ENCODE results near the gene FAM3C. TPM values are rescaled to one million over a fixed set of nuclear protein-coding genes. Genes with fewer than 3 reads are reported as not detected.

The FAM3C gene
- total RNA-seq, 1 experiment from 2014 or later, result 322 TPM

GRCh38 chr7:121339082-121339481 is 57.0 kb downstream of the FAM3C start:
- BruUV-seq (replicated peaks), result TSS peak; percentile 1
- H3K79me2 ChIP-seq (ENCODE audit: insufficient read depth, low read length), result peaks cover 60% of the 10 kb centered on the region
- H3K4me3 ChIP-seq (replicated peaks in 1 of 2; ENCODE audit: low read depth in 1 of 2, low read length in 2 of 2), result no peak overlapping the region
- POLR2A ChIA-PET, result no interaction called here
- RAD21 ChIA-PET (ENCODE audit: low non-redundant PET in 1 of 2, low total read pairs in 2 of 2, uncharacterized antibody in 2 of 2, unreplicated experiment in 2 of 2), result no interaction called here
- no peaks in the 10 kb centered on the region for H4K20me1 ChIP-seq (ENCODE audit: insufficient read depth)
- CTCF ChIA-PET, result no interaction called here
- 0 out of 2 replicates have a peak overlapping the region, but pooled peaks have one; percentile 19 for H3K27ac ChIP-seq (ENCODE audit: low read depth, low read length)
- ATAC-seq (no peak), DNase-seq (ENCODE audit: low read depth, low spot score) (no peak)
- intact Hi-C loops (cut with micrococcal nuclease), result loop anchor here (5.0 to 10.0 kb wide), 2 partner anchors 354 to 387 kb away; partner anchors contain the start of genes CPED1 and ING3
- H2AFZ ChIP-seq (ENCODE audit: low read depth, low read length, poor library complexity, severe bottlenecking), result no peak overlapping the region
- peaks cover 25 to 66% of the 10 kb centered on the region in 2 experiments; a peak in 3 of 4 replicates for H3K4me1 ChIP-seq (ENCODE audit: control insufficient read depth in 1 of 2, insufficient read depth in 2 of 2, low read length in 2 of 2)
- H3K27me3 ChIP-seq (ENCODE audit: insufficient read depth, low read length), result no peaks in the 10 kb centered on the region
- H3K4me2 ChIP-seq (ENCODE audit: low read length), result no peak overlapping the region
- H3K9me3 ChIP-seq (ENCODE audit: control insufficient read depth in 1 of 2, insufficient read depth in 1 of 2, low read depth in 1 of 2, low read length in 2 of 2), result no peaks in the 10 kb centered on the region
- H3K9ac ChIP-seq (ENCODE audit: low read length), result no peak overlapping the region
- peaks cover 26 to 39% of the 10 kb centered on the region in 2 experiments for H3K36me3 ChIP-seq (ENCODE audit: control insufficient read depth in 1 of 2, insufficient read depth in 2 of 2, low read length in 2 of 2)
- peak; percentile 55 for TF ChIP-seq MAX (IDR thresholded peaks at IDR 0.05)
- TF ChIP-seq POLR2AphosphoS5 (IDR thresholded peaks at IDR 0.05; ENCODE audit: low read depth, low read length), result peak; percentile 29; the same call in 1 of the 2 replicates
- 0 out of 2 replicates have a peak, but pooled peaks have one; percentile 31 for TF ChIP-seq CBX3 (IDR thresholded peaks at IDR 0.05; ENCODE audit: low read depth)
- no peak; the same call in 1 of the 2 replicates for TF ChIP-seq SIN3A (IDR thresholded peaks at IDR 0.05; ENCODE audit: low read depth)
- TF ChIP-seq YY1 (IDR thresholded peaks at IDR 0.05; ENCODE audit: extremely low read depth, insufficient replicate concordance, low read depth, low read length), result no peak
- peak; percentile 15; the same call in 1 of the 2 replicates for TF ChIP-seq FOSL1 (IDR thresholded peaks at IDR 0.05; ENCODE audit: low read depth)
- no peaks in the 10 kb centered on the region for H3K9me2 ChIP-seq (ENCODE audit: insufficient read depth)

GRCh38 chr7:121337398-121337797 is 58.7 kb downstream of the FAM3C start:
- no peak overlapping the region for H3K9ac ChIP-seq (ENCODE audit: low read length)
- H3K27me3 ChIP-seq (ENCODE audit: insufficient read depth, low read length), result no peaks in the 10 kb centered on the region
- H3K9me3 ChIP-seq (ENCODE audit: control insufficient read depth in 1 of 2, insufficient read depth in 1 of 2, low read depth in 1 of 2, low read length in 2 of 2), result no peaks in the 10 kb centered on the region
- no TSS peak for BruUV-seq (replicated peaks)
- no peaks in the 10 kb centered on the region for H3K9me2 ChIP-seq (ENCODE audit: insufficient read depth)
- peaks cover 77% of the 10 kb centered on the region for H3K79me2 ChIP-seq (ENCODE audit: insufficient read depth, low read length)
- TF ChIP-seq CBX3 (IDR thresholded peaks at IDR 0.05; ENCODE audit: low read depth) (0 out of 2 replicates have a peak, but pooled peaks have one; percentile 15), RAD21 (IDR thresholded peaks at IDR 0.05; ENCODE audit: low read depth) (peak; percentile 41), POLR2AphosphoS5 (IDR thresholded peaks at IDR 0.05; ENCODE audit: low read depth, low read length) (peak; percentile 25; the same call in 1 of the 2 replicates), SP1 (IDR thresholded peaks at IDR 0.05; ENCODE audit: low read depth) (no peak), REST (IDR thresholded peaks at IDR 0.05; ENCODE audit: low read depth) (no peak), ZNF274 (IDR thresholded peaks at IDR 0.05; ENCODE audit: low read depth, low read length) (no peak), CTCF (IDR thresholded peaks at IDR 0.05 in 2 of 3, conservative IDR thresholded peaks at IDR 0.05 in 1 of 3; ENCODE audit: borderline replicate concordance in 1 of 3, insufficient read depth in 1 of 3, low read depth in 2 of 3, low read length in 2 of 3) (no peak), EZH2phosphoT487 (IDR thresholded peaks at IDR 0.05; ENCODE audit: borderline replicate concordance) (no peak)
- DNase-seq (ENCODE audit: low read depth, low spot score) (no peak), ATAC-seq (no peak)
- no peak overlapping the region for H2AFZ ChIP-seq (ENCODE audit: low read depth, low read length, poor library complexity, severe bottlenecking)
- H3K4me1 ChIP-seq (ENCODE audit: control insufficient read depth in 1 of 2, insufficient read depth in 2 of 2, low read length in 2 of 2), result peaks cover 19 to 63% of the 10 kb centered on the region in 2 experiments; a peak in 3 of 4 replicates
- ChIA-PET RAD21 (ENCODE audit: low non-redundant PET in 1 of 2, low total read pairs in 2 of 2, uncharacterized antibody in 2 of 2, unreplicated experiment in 2 of 2) (no interaction called here), POLR2A (no interaction called here), CTCF (interaction anchor here (1.0 kb wide), 1 partner anchor 30 kb away, joined by 3 read pairs; no protein-coding TSS in a partner anchor)
- H3K4me2 ChIP-seq (ENCODE audit: low read length), result no peak overlapping the region
- H4K20me1 ChIP-seq (ENCODE audit: insufficient read depth), result no peaks in the 10 kb centered on the region
- peak overlapping the region; percentile 0; the same call in 1 of the 2 replicates for H3K27ac ChIP-seq (ENCODE audit: low read depth, low read length)
- intact Hi-C loops (cut with micrococcal nuclease), result loop anchor here (5.0 to 10.0 kb wide), 2 partner anchors 353 to 385 kb away; partner anchors contain the start of genes CPED1 and ING3
- no peak overlapping the region for H3K4me3 ChIP-seq (replicated peaks in 1 of 2; ENCODE audit: low read depth in 1 of 2, low read length in 2 of 2)
- peaks cover 42 to 47% of the 10 kb centered on the region in 2 experiments for H3K36me3 ChIP-seq (ENCODE audit: control insufficient read depth in 1 of 2, insufficient read depth in 2 of 2, low read length in 2 of 2)
